Dermis blood vessel endothelial cell (primary cell): ENCODE results near the gene ACVR2B. TPM values are rescaled to one million over a fixed set of nuclear protein-coding genes. Genes with fewer than 3 reads are reported as not detected.

ENCODE experiments used
- DNase-seq: peaks from one replicate; pipeline ENCODE4 v3.0.0; 2010
- total RNA-seq: library from RNA; depleted of rRNA; stranded (reverse); fragments of >200 nt; gene quantifications from 2 replicates; pipeline ENCODE4 v1.2.3, GENCODE V29; 2014

Gene ACVR2B
- total RNA-seq, 1 donor from 2014 or later = 7.3 TPM

DNA sequence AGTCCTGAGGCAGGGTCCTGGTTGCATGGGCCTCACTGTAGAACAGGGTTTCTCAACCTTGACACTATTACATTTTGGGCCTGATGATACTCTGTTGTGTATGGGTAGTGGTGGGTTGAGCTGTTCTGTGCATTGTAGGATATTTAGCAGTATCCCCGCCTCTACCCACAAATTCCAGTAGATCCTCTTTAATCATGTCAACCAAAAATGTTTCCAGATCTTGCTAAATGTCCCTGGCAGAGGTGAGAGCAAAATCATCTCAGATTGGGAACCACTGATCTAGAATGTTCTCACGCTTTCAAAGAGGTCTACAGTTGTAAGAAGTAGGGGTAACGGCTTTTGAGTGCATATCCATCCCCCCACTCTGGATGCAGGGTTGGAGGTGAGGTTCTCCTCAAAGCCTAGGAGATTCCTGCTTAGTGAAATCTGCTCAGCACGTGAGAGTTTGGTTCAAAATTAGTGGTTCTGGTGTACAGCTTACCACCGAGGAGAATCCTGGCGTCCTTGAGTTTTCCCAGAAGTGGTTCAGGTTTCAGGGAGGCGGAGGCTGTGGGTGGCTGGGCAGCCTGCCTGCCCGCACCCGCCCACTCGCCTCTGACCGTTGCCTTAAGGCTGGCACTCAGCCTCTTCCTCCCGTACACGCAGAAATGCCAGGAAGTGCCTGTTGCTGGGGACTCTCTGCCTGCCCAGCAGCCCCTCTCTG lies 5.3 kb downstream of the ACVR2B start:
- peak; percentile 20 for DNase-seq

DNA sequence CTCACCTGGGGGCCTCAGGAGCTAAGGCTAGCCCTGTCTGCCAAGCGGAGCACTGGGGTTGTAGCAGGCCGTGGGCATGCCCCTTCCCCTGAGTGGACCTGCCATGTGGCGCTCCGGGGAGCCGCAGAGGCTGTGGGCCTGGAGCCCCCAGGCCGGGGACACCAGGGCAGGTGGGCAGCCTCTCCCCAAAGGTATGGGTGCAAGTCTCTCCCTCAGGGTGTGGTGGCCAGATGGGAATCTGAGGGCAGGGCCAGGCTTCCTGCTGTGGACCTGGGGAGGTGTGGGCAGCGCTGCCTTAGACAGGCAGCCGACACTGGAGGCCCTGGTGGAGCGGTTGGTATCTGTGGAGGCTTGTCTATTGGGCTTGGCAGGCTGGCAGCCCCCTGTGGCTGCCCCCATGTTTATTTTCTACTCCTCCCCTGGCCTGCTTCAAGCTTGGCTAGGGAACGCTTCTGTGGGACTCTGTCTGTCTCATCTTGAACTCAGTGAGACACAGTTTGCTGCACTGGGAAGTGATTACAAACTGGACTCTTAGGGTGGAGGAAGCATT lies 5.9 kb downstream of the ACVR2B start:
- DNase-seq = no peak

DNA sequence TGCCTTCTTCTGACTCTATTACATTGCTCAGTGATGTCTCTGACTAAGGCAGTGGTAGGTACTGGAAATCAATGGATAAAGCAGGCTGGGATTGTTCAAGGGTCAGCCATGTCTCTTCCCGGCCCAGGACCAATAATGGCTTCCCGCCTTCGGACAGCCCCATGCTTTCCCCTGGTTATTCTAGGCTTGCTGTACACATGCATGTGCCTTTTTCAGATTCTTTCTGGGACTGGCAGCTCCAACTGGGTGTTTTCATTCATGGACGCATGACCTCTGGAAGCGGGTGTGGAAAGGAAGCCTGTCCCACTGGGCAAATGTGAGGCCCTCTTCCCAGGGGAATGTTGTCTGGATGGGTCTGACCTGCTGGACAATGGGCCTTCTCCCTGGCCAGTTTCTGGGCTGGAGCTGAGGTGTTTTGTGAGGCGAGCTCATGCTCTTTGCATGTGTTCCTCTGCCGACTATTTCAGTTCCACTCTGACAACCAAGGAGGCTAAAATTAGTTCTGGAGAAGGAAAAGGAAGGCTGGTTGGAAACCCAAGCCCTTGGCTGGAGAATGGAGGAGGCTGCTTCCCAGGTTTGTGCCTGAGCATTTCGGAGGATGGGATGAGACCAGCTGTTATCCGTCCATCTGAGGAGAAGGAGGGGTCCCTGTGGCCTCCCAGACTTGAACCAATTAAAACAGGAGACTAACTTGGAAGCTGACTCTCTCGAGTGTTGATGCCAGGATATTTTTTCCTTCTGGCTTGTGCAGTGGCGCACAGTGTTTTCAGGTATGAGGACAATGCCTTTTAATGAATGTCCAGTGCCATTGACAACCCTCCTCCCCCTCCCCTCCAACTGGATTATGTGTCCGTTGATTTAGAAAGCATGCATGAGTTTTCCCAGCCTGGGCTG lies 6.9 kb downstream of the ACVR2B start:
- no peak for DNase-seq

DNA sequence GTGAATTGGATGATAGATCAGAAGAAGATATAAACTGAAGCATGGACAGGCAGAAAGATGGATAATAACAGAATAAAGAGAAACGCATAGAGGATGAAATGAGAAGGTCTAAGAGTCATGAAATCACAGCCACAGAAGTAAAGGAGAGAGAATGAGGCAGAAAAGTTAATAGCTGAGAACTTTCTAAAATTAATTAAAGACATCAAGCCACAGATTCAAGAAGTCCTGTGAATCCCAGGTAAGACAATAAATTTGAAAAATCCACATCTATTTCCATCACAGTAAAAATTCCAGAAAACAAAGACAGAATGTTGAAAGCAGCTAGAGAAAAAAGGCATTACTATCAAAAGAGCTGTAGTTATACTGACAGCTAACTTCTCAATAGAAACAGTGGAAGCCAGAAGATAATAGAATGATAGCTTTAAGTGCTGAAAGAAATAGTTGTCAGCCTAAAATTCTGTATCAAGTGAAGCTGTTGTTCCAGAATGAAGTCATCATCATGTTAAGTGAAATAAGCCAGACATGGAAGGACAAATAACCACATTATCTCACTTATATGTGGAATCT lies 12.0 kb downstream of the ACVR2B start:
- DNase-seq = no peak

DNA sequence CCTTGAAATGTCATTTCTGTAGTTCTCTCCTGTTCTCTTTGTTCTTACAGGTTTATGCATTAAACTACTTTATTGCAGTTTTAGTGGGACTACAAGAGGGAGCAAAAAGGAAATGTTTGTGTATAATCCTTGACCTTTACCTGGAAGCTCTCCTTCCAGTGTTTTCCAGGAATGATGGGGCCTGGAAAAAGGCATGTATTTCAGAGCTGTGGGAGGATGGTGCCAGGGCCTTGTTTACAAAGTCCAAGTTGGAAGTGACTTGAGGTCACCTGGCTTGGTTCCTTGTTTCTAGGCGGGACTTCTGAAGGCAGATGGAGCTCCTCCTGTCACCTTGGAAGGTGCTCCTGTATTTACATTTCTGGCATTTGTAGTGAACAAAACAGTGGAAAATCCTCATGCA lies 15.1 kb downstream of the ACVR2B start:
- DNase-seq = no peak

DNA sequence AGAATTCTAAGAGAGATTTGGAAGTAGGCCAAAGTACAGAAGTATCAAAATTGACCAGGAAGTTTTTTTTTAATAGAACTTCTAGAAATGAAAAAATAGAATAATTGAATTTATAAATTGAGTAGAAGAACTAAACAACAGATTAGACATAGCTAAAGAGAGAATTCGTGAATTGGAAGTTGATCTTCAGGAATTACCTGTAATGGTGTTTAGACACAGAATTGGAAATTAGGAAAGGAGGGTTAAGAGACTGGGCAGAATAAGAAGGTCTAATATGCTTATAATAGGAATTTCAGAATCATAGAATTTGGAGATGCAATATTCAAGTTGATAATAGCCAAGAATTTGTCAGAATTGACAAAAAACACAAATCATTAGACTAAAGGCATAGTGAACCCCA lies 16.2 kb downstream of the ACVR2B start:
- DNase-seq = no peak

DNA sequence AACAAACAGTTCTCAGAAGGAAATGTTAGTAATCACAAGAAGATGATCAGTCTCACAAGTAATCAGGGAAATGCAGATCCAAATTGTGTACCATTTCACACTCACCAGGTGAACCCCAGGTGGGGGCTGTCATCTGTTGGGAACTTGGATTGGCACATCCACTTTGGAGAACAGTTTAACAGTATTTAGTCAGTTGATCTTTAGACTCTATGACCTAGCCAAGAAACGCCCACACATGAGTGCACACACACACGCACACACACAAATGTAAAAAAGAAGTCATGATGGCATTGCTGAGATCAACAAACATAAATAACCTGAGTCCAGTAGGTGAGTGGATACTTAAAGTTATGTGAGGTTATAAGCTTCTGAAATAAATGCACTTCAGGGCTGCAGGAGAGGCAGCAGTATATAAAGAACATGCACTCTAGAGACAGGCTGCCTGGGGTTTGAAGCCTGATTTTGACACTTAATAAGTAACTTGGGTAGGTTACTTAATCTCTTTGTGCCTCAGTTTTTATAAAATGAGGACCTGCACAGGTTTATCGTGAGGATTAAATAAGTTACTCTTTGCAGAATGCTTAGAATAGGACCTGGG lies 17.7 kb downstream of the ACVR2B start:
- DNase-seq = no peak

DNA sequence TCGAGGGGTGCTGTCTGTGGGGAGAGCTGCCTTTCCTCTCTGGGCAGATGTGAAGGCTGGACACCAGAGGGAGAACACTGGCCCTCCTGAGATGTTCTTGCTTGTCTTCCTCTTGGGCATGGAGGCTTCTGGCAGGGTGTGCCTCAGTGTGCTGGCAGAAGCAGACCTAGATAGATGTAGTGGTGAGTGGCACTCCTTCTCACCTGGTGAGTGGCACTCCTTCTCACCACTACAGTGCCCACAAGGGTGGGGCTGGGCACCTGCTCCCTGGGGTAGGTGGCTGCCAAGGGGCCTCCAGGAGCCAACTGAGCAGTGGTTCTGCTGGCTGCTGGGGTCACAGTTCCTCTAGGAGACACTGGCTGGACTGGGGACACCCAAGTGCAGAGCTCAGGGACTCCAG lies 18.7 kb downstream of the ACVR2B start:
- DNase-seq = no peak

DNA sequence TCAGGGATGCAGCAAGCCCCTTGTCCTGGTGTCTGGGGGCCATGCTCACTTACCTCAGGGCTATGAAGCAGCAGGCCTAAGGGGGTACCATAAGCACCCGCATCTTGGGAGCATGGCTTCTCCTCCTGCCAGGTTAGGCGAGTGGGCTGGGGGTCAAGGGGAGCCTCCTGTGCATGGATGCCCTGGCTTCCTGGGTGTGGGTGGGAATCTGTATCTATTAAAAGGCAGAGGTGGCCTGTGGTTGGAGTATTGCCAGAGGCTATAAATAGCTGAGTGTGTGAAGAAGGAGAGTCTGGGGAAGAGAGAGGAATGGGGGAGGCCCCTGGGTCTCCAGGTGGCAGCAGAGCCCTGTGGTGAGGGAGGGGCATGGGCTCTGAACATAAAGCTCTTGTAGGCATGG lies 19.5 kb downstream of the ACVR2B start:
- DNase-seq = no peak

DNA sequence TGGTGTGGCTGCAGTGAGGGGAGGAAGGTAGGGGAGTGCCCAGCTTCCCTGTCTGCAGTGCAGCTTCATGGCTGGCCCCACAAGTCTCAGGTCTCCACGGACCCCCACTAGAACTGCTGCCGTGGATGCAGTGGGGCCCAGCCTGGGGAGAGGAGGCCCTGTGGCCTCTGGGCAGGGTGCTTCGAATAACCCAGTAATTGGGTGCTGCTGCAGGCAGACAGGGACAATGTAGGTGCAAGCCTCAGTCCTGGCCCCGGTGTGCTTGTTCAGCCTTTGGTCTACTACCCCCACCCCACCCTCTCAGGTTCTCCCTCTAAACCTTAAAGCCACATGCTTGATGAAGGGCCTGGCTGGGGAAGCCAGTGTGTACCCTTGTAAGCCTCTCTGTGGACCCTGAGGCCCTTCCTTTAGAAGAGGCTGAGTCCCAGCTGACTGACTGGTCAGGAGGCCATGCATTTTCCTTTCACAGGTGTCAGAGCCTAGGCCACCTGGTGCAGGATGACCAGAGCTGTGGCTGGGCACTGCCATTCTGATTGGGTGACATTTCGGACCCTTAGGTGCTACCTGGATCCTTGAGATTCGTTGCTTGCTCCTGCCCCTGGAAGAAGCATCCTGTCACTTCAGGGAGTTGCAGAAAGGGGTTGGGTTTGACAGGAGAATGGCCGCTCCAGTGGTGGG lies 21.4 kb downstream of the ACVR2B start:
- no peak for DNase-seq

DNA sequence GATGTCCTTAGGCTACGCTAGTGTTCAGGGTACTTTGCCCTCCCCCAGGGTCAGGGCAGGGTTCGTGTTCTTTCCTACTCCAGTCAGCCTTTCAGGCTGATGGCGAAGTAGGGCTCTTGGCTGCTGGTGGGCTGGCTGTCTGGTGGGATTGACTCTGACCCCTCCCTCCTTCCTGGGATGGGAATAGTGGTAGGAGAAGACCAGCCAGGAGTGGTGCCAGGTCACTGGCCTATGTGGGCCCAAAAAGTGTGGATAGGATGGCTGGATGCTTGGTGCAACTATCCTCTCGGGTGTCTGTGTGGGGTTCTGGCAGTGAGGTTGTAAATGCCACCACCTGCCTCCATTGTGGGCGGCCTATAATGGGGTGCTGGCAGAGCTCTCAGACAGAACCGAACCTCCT lies 22.0 kb downstream of the ACVR2B start:
- DNase-seq = no peak

DNA sequence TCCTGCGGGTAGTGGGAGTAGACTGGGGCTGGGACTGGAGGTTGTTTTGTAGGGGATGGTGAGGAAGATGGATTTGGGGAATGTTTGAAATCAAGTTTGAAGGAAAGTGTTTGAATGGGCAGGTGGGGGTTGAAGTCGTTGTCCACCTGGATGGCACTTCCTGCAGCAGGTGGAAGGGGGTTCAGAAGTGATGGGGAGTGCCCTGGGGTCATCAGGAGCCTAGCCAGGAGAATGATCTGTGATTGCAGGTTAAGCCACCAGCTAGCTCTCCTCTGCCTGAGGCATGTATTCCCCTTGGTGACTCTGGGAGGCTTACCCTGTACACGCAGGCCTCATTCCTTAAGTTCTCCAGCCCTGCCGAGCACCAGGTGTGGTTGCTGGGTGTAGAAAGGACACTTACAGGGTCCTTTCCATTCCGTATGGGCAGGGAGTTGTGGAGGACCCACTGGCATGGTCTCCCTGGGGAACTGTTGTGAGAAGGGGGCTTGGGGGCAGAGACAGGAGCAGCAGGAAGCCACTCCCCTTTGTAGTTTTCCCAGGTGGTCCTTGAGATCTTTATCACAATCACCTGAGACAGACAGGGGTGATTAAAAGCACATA lies 22.6 kb downstream of the ACVR2B start:
- DNase-seq = no peak

DNA sequence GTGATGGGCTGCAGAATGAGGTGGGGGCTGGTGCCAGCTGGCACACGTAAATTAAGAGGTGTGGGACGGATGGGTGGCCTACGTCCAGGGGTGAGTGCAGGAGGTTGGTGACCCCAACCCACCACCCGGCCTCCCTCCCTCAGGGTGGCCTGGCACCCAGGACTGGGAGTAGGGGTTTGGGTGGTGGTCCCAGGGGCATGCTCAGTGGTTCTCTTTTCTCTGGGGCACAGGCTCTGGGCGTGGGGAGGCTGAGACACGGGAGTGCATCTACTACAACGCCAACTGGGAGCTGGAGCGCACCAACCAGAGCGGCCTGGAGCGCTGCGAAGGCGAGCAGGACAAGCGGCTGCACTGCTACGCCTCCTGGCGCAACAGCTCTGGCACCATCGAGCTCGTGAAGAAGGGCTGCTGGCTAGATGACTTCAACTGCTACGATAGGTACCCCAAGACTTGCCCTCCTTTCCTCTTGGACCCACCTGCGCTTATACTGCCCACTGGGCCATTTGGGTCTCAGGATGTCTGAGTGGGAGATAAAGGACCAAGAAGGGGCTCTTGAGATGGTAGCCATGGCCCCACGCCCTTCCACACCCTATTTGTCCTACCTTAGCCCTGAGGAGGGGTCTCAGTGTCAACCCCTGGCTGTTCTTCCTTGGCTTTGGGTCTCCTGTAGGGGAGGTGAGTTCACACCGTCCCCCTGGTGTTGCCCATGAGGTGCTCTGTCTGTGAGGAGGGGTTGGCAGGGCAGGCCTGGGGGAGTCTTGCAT lies 23.5 kb downstream of the ACVR2B start:
- no peak for DNase-seq

DNA sequence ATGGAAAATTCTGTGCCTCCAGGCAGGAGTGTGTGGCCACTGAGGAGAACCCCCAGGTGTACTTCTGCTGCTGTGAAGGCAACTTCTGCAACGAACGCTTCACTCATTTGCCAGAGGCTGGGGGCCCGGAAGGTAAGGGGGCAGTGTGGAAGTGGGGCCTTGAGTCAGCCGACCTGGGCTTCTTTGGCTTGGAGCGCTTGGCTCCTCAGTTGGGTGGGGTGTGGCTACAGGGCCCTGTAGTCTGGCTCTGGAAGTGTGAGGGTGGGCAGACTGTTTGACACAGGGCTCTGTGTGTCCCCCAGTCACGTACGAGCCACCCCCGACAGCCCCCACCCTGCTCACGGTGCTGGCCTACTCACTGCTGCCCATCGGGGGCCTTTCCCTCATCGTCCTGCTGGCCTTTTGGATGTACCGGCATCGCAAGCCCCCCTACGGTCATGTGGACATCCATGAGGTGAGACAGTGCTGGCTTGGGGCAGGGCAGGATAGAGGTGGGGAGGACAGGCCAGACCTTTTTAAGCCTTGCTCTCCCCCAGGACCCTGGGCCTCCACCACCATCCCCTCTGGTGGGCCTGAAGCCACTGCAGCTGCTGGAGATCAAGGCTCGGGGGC lies 24.3 kb downstream of the ACVR2B start:
- DNase-seq = no peak

DNA sequence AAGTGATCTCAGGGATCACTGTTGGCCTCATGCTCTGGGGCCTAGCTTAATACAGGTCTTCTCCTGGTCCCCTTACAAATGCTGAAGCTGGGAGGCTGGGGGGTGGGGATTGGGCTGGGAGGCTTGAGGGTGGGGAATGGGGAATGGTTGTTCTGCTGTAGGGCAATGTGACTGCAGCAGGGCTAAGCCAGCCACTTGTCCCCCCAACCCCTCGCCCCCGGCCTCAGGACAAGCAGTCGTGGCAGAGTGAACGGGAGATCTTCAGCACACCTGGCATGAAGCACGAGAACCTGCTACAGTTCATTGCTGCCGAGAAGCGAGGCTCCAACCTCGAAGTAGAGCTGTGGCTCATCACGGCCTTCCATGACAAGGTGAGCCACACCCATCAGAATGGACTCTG lies 25.2 kb downstream of the ACVR2B start:
- DNase-seq = no peak

DNA sequence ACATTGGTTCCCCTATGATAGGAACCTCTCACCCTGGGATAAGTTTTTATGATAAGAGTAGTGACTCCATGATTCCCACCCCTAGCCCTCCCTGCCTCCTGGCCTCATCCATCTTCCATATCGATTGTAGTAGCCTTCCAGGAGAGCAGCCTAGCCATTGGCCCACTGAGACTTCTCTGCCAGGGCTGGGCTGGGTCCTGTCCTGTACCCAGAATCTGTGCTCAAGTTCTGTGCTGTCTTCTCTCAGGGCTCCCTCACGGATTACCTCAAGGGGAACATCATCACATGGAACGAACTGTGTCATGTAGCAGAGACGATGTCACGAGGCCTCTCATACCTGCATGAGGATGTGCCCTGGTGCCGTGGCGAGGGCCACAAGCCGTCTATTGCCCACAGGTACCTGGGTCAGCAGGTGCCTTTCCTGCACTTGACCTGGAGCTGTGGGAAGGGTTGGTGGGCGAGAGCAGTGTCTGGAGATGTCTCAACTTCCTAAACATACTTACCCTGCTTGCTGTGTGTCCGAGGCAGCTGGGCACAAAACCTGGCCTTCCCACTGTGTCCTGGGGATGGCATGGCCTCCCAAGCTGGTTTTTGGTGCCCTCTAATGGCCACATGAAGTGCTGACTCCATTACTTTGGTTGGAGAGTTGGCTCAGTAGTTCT lies 25.9 kb downstream of the ACVR2B start:
- DNase-seq = peak; percentile 88

DNA sequence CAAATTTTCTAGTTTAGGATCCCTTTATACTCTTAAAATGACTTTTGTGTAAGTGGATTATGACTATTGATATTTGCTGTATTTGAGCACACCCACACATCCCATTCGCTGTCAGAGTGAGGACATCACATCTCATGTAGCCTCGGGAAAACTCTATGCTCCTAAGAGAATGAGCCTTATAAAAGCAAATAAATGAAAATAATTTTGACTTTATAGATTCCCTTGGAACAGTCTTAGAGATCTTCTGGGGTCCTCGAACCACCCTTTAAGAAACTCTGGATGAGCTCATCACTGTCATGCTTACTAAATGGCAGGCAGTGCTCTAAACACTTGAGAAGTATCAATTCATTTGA lies 26.4 kb downstream of the ACVR2B start:
- no peak for DNase-seq

DNA sequence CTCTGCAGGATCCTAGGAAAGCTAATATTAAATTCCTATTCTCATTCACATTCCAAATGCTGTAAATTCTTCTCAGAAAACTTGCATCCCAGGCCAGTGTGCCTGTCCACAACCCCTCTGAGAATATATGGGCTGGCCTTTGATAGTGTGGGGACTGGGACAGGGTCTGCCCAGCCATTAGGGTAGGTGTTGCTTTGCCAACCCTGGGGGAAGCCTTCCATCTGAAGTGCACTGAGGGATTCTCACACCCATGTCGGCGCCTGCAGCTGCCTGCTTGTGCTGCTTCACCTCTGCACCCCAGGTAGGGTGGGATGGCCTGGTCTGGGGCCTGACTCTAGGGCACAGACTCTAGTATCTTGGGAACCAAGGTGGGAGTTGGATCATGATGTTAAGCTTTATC lies 27.2 kb downstream of the ACVR2B start:
- DNase-seq = no peak

DNA sequence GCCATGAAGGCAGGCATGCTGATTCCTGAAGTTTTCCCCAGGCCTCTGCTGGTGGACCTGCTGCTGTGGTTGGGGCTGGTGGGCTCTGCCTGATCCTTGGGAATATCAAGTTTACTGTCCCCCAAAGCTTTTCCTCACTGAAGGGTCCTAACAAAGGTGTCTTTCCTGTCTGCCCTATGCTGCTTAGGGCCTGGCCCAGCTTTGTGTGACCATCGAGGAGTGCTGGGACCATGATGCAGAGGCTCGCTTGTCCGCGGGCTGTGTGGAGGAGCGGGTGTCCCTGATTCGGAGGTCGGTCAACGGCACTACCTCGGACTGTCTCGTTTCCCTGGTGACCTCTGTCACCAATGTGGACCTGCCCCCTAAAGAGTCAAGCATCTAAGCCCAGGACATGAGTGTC lies 29.3 kb downstream of the ACVR2B start:
- DNase-seq = no peak

DNA sequence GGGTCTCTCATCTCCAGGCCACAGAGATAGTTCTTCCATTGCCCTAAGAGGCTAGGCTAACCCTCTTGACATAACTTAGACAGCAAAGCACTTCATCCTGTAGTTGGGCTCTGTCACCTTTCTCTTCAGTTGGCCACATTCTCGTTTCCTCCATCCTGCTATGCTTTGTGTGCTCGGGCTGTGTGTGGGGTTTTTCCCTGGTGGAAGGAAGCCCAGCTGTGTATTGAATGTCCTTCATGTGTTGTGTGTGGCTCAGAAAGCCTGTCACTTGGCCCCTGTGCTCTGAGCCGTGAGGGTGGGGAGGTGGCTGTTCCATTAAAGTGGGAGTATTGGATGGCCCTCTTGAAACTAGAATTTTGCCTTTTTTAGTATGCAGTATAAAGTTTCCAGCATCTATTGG lies 33.6 kb downstream of the ACVR2B start:
- DNase-seq = no peak
